Osteocyte (in vitro differentiated cells): ENCODE measurements around the gene ARHGAP22. TPM values are rescaled to one million over a fixed set of nuclear protein-coding genes. Genes with fewer than 3 reads are reported as not detected.
A peak's percentile ranks its signal among the peaks of the same experiment; 100 is the strongest.

ENCODE experiments used
- DNase-seq: peaks from one replicate; pipeline ENCODE4 v3.0.0; 2021; ENCODE audit warnings: mixed read lengths; ENCODE audit not compliant: unreplicated experiment; ENCODE audit errors: extremely low spot score
- H3K27ac Mint-ChIP-seq: one replicate; pipeline ENCODE4 v1.8.0; 2021; ENCODE audit warnings: mild to moderate bottlenecking, mixed read lengths; ENCODE audit not compliant: unreplicated experiment
- H3K27me3 Mint-ChIP-seq: one replicate; pipeline ENCODE4 v1.8.0; 2021; ENCODE audit warnings: mixed read lengths; ENCODE audit not compliant: unreplicated experiment
- H3K36me3 Mint-ChIP-seq: one replicate; pipeline ENCODE4 v1.8.0; 2021; ENCODE audit warnings: mixed read lengths; ENCODE audit not compliant: unreplicated experiment
- H3K4me1 Mint-ChIP-seq: one replicate; pipeline ENCODE4 v1.8.0; 2021; ENCODE audit warnings: mixed read lengths; ENCODE audit not compliant: unreplicated experiment
- H3K4me3 Mint-ChIP-seq: one replicate; pipeline ENCODE4 v1.8.0; 2021; ENCODE audit warnings: mild to moderate bottlenecking, moderate library complexity, mixed read lengths; ENCODE audit not compliant: unreplicated experiment
- H3K9me3 Mint-ChIP-seq: one replicate; pipeline ENCODE4 v1.8.0; 2021; ENCODE audit warnings: mixed read lengths; ENCODE audit not compliant: unreplicated experiment
- CTCF ChIP-seq: fragments of 200-600 bp; sonication (generic); IDR thresholded peaks from 2 replicates; pipeline ENCODE4 v1.5.0; 2021; ENCODE audit warnings: antibody characterized with exemption, mild to moderate bottlenecking, moderate library complexity
- total RNA-seq: library from RNA; stranded (reverse); gene quantifications from 2 replicates; pipeline ENCODE4 v1.2.1, GENCODE V29; 2021

The ARHGAP22 gene
- total RNA-seq, 1 donor from 2014 or later: 0.64 TPM

GRCh38 chr10:48399056-48399541 lies 205.8 kb downstream of the ARHGAP22 start:
- H3K36me3 Mint-ChIP-seq: no peaks in the 10 kb centered on the region
- H3K4me1 Mint-ChIP-seq: peaks cover 27% of the 10 kb centered on the region
- peak overlapping the region; percentile 24 for H3K27ac Mint-ChIP-seq
- no peaks in the 10 kb centered on the region for H3K27me3 Mint-ChIP-seq
- no peak for TF ChIP-seq CTCF
- no peak overlapping the region for H3K4me3 Mint-ChIP-seq
- no peak for DNase-seq
- no peaks in the 10 kb centered on the region for H3K9me3 Mint-ChIP-seq

- no peak overlapping the region for H3K27ac Mint-ChIP-seq
- DNase-seq: no peak
- H3K27me3 Mint-ChIP-seq: no peaks in the 10 kb centered on the region
- H3K36me3 Mint-ChIP-seq: no peaks in the 10 kb centered on the region
- TF ChIP-seq CTCF: no peak
- H3K4me3 Mint-ChIP-seq: no peak overlapping the region
- no peaks in the 10 kb centered on the region for H3K9me3 Mint-ChIP-seq
- peaks cover 27% of the 10 kb centered on the region for H3K4me1 Mint-ChIP-seq
Measured at GRCh38 chr10:48398261-48398660, 206.6 kb downstream of the ARHGAP22 start.

Other genes starting within 250 kb of the ARHGAP22 start
- gene WDFY4, start 79.8 kb upstream of the ARHGAP22 start, total RNA-seq: not detected in 2 replicates